ENCODE measurements around the gene RNF217. TPM values are rescaled to one million over a fixed set of nuclear protein-coding genes. Genes with fewer than 3 reads are reported as not detected.
"Not testable (repeated sequence)": the region's sequence is repeated elsewhere in the genome, so short reads cannot be mapped to it uniquely, and the experiment has no call there.

The RNF217 gene
- total RNA-seq, 1 experiment from 2014 or later = 4.4 TPM

DNA sequence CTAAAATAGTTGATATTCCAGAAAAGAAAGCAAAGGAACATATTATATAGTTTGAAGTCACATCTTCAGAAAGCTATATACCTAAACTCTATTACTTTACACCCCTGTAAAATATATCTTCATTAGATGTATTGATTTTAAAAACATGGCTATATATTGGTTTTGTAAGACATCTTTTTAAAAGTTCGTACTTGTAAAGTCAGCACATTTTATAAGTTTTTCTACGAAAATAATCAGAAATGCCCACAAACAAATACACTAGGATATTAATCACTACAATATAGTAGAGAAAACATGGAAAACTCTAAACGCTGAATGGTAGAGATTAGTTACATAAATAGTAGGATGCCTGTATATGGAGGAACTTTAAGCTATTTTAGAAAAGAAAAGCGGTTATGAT, 52.9 kb downstream of the RNF217 start:
- no peak for DNase-seq (ENCODE audit: low spot score)

DNA sequence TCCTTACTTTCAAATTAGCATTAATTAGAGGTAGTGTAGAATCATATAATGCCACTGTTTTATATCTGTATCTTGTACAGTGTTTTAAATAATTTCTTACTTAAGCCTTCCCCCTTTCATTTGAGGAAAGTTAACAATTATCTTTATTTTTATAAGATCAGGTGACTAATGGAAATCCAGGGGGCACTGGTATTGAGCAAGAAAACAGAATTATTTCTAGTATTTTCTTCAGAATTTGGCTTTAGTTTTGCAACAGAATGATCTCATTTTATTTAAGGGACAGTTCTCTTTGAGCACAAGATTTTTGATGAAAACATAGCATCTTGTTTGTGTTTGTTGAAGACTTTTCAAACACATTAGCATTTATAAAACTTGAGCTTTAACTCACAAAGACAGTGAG, 55.9 kb downstream of the RNF217 start:
- no peak for DNase-seq (ENCODE audit: low spot score)

DNA sequence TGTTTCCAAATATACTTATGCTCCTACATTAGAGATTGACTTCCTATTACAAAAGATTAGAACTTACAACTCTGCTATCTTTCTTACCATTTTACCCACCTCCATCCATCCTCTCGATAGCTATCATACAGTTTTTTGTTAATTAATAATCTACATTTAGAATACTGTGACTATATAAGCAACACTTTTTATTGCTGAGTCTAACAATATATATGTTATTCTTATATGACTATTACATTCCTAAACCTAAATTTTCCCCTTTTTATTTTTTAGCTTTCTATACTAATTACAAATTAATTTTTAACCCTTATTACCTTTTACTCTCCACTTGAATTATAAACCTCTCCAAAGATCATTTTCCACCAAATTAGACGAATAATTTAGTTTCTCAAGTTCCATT, 57.0 kb downstream of the RNF217 start:
- DNase-seq (ENCODE audit: low spot score) = no peak

DNA sequence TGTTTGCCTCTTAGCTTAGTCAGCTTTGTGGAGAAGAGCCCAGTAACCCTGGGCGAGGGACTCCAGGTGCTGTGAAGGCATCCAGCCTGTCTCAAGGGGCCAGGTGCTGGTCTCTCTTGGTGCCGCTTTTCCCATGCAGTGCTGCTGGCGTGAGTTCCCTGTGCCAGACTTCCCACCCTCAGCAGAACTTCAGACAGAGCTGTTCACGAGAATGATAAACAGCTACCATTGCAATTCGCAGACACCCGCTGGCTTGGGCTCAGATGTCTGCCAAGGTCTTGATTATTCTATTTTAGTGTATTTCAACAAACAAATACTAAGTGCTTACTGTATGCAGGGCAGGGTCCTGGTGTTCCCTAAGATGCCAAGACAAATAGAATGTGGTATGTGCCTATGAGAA, 57.7 kb downstream of the RNF217 start:
- no peak for DNase-seq (ENCODE audit: low spot score)

DNA sequence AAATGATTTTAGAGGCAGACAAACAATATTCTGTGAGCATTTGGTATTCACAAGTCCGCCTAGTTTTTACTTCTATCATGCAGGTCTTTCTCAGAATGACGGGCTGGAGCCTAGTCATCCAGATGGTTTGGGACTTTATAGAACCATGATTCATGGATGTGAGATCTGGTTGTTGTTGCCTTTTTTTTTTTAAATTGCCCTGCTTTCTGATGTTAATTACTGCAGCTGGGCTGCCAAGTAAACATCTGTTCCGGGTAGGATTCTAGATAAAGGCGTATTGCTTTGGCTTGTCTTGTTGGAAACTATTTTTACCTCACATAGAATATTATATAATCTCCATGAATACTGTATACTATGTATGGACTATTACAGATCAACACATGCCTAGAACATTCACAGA, 58.1 kb downstream of the RNF217 start:
- DNase-seq (ENCODE audit: low spot score) = no peak

DNA sequence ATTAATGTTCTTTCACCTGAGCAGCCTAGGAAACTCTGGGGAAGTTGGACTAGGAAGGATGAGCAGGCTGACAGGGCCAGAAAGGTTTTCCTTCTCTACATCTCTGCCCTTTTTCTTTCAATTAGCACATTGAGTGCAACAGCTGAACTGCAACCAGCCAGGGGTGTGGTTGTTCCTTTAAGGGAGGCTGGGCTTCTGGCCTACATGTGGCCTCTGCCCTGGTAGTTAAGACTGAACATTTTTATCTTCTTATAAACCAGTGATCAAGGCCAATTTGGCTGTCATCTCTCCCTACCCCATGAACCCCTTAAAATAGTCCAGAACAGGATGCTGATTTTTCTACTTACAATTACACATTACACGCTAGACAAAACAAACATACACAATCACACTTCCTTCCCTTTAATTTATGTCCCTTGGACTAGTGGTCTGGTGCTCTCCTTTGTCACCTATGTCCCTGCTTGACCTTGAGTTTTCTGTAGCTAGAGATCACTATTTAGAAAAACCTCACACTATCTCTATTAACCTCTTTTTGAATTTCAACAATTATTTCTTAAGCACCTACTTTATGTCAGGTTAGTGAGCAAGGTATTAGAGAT, 60.3 kb downstream of the RNF217 start:
- no peak for DNase-seq (ENCODE audit: low spot score)

DNA sequence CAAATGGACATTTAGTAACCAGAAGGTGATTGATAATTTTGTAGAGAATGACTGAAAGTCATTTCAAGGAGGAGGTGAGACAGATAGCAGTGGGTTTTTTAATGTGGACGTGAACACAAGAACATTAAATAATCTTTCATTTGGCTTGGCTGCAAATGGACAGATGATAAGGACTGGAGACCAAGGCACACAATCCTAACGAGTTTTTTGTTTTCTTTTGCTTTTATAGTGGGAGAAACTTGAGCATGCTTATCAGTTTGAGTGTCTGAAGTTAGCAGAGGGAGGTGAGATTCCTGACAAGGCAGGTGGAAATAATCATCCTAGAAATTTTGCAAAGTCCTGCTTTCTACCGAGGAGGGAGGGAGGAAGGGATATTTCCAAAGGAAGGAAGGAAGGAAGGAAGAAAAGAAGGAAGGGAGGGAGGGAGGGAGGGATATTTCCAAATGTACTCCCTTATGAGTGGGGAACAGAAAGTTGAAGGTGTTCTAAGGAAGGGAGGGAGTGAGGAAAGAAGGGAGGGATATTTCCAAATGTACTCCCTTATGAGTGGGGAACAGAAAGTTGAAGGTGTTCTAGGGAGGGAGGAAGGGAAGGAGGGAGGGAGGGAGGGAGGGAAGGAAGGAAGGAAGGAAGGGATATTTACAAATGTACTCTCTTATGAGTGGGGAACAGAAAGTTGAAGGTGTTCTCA, 63.1 kb downstream of the RNF217 start:
- DNase-seq (ENCODE audit: low spot score) = no peak

DNA sequence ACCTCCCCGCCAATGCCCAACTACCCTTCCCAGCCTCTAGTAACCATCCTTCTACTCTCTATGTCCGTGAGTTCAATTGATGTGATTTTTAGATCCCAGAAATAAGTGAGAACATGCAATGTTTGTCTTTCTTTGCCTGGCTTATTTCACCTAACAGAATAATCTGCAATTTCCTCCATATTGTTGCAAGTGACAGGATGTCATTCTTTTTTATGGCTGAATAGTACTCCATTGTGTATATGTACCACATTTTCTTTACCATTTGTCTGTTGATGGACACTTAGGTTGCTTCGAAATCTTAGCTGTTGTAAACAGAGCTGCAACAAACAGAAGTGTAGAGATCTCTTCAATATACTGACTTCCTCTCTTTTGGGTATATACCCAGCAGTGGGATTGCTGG, 65.0 kb downstream of the RNF217 start:
- no peak for DNase-seq (ENCODE audit: low spot score)

DNA sequence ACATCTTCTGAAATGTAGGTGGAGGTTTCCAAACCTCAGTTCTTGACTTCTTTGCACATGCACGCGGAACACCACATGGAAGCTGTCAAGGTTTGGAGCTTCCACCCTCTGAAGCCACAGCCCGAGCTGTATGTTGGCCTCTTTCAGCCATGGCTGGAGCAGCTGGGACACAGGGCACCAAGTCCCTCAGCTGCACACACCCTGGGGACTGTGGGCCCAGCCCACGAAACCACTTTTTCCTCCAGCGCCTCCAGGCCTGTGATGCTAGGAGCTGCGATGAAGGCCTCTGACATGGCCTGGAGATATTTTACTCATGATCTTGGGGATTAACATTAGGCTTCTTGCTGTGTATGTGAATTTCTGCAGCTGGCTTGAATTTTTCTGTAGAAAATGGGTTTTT, 68.7 kb downstream of the RNF217 start:
- DNase-seq (ENCODE audit: low spot score) = no peak

DNA sequence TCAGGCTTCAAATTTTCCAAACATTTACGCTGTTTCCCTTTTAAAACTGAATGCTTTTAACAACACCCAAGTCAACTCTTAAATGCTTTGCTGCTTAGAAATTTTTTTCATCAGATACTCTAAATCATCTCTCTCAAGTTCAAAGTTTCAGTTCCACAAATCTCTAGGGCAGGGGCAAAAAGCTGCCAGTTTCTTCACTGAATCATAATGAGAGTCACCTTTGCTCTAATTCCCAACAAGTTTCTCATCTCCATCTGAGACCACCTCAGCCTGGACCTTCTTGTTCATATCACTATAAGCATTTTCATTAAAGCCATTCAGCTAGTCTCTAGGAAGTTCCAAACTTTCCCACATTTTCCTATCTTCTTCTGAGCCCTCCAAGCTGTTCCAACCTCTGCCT, 69.1 kb downstream of the RNF217 start:
- no peak for DNase-seq (ENCODE audit: low spot score)

DNA sequence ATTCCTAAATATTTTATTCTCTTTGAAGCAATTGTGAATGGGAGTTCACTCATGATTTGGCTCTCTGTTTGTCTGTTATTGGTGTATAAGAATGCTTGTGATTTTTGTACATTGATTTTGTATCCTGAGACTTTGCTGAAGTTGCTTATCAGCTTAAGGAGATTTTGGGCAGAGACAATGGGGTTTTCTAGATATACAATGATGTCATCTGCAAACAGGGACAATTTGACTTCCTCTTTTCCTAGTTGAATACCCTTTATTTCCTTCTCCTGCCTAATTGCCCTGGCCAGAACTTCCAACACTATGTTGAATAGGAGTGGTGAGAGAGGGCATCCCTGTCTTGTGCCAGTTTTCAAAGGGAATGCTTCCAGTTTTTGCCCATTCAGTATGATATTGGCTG, 72.7 kb downstream of the RNF217 start:
- not testable (repeated sequence) for DNase-seq (ENCODE audit: low spot score)

DNA sequence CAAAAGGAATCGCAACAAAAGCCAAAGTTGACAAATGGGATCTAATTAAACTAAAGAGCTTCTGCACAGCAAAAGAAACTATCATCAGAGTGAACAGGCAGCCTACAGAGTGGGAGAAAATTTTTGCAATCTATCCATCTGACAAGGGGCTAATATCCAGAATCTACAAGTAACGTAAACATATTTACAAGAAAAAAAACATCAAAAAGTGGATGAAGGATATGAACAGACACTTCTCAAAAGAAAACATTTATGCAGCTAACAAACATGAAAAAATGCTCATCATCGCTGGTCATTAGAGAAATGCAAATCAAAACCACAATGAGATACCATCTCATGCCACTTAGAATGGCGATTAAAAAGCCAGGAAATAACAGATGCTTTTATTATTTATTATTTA, 74.2 kb downstream of the RNF217 start:
- DNase-seq (ENCODE audit: low spot score) = not testable (repeated sequence)

DNA sequence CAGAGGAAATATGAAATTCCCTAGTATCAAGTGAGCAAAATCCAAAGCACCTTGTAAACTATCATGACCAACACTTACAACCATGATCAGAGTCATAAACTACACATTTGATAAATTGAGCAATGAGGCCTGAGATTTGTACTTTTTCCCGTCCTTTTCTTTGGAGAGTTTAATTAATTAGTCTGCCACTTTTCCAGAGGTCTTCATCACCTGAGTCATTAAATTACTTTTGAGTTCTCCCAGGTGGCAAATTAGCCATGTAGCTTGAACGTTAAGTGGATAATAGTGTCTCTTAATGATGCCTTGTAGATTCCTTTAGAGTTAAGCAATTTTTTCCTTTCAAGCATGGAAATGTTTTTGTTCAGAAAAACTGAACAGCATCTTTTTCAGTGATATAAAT, 75.6 kb downstream of the RNF217 start:
- DNase-seq (ENCODE audit: low spot score) = no peak

DNA sequence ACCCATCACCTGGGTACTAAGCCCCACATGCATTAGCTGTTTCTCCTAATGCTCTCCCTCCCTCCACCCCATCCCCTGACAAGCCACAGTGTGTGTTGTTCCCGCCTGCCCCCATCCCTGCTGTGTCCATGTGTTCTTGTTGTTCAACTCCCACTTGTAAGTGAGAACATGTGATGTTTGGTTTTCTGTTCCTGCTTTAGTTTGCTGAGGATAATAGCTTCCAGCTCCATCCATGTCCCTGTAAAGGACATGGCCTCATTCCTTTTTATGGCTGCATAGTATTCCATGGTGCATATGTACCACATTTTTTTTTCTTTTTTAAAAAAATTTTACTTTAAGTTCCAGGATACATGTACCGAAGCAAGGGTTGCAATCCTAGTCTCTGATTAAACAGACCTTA, 76.7 kb downstream of the RNF217 start:
- DNase-seq (ENCODE audit: low spot score) = no peak

DNA sequence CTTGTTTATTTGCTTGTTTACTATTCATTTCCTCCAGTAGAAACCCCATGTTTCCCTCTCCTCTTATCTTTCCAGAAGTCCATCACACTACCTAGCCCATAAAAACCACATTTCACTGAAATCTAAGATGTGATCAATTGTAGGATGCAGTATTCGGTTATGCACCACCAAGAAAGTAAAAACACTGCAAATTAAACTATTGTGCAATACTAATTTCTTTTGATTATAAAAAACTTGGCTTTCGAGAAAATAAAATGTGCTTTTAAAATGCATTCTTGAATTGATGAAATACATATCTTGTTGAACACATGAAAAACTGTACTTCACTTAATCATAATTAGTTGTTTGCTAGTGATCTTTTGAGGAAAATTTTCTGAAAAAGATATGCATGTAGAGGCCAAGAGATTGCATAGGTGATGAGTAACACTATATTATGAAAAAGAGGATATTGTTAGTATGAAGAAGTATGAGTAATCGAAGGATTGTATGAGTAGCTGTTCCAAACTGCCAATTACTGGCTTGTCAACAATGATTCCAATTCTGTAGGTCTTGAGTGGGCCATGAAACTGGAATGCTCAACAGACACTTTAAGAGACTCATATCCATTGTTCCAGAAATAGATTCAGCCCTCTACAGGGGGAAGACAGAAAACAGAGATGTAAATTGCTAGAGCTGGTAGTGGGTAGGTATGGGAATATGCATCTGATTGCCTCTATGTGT, 79.7 kb downstream of the RNF217 start:
- DNase-seq (ENCODE audit: low spot score) = peak; percentile 3

DNA sequence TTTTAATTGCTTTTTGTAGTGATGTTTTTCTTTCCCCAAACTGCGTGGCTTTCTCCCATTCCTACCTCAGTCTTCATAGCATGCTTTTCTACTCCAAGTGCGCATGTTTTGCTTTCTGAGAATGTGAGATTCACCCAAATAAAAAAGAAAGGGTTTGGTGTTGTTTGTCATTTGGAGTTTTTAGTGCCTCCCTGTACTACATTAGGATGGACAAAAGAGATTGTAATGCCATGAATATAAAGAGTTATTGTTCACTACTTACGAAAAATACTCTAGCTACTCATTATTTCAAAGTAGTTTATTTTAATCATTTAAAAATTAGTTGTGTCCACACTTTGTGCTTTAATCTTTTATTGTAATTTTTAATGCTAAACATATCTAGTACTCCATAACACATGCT, 81.8 kb downstream of the RNF217 start:
- no peak for DNase-seq (ENCODE audit: low spot score)

DNA sequence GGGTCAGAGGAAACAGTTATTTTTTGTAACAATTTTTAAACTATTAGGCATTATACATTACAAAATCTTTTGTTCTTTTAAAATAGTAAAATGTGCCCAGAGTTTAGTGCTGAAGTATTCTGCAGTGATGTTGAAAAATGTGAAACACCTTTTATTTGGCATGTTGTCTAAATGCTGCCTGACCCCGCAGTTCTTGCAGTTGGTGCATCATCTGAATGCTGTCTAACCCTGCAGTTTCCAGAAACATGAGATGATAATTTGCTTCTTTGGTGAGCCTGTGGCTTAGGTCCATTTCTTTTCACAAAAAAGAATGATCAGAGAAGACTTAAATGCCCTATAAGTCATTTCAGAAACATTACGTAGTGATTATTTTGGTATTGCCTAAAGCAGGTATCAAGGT, 82.4 kb downstream of the RNF217 start:
- DNase-seq (ENCODE audit: low spot score) = no peak

DNA sequence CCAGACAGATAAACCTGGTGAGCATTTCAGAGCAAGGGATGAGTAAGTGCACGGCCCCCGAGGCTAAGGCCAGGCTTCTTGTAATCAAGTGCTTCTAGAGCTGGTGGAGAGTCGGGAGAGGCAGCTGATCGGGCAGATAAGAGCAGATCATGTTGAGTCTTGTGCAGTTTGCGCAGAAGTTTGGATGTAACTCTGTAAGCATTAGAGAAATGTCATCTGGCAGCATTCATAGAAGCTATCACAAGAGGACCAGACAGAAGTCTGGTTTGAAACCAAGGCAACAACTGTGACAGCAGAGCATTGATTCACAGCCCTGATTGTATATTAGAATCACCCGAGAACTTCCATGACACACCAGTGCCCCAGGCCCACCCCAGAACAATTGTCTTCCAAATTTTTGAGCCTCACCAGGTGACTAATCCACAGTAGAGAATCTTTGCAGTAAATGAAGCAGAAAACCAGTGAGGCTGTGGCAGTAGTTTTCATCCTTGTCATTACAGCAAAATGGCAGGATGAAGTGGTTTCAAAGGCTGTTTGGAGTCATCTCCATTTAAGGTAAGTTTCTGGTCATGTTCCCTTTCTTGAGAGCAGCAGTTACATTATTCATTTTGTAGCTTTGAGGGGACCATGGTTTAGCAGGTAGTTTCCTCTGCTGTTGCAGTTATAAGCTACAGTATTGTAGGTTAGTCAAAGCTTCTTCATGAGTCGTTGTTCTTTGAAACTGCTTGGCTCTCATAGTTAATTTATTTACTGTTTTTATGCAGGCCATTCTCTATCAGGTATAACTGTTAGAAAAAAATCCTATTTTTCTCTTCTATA, 84.1 kb downstream of the RNF217 start:
- no peak for DNase-seq (ENCODE audit: low spot score)

DNA sequence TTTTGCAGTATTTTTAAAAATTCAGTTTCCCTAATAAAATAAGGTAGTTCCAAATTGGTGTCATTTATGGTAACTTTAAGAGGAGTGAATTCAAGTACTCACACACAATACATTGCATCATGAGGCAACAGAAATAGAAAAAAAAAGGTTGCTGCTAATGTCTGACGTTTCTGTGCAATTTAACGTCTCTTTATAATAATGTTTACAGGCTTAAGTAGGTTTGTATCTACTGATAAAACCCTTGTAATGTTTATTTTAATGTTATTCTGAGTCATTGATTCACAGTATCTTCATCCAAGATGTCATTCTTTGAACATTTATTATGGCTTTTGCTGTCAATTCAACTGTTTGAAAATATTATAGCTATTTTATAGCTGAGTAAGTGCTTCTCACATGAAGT, 86.0 kb downstream of the RNF217 start:
- no peak for DNase-seq (ENCODE audit: low spot score)

DNA sequence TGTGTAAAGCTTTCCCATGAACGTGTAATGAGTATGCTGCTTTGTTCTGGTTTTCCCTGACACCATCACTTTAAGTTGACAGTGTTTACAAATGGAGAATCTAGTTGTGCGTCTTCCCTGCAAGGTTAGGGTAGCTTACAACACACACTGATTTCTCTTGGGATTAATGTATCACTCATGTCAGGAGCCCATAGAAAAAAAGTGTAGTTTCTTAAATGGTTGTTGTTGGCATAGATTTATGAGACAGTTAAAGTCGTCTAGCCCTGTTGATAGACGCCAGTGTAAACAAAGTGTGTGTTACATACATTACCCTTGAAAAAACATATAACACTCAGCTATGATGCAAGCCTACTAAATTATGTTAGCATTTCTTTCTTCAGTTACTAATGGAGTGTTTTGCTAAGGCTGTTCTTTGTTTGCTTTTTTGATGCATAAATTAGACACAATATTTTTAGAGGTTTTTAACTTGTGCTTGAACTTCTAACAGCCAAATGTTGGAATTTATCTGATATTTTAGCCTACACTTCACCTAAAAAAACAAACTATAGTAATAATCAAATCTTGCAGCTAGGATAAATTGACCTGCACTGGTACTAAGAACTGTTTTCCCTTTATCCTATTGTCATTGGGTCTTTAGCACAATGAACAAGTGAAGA, 88.6 kb downstream of the RNF217 start:
- DNase-seq (ENCODE audit: low spot score) = no peak

DNA sequence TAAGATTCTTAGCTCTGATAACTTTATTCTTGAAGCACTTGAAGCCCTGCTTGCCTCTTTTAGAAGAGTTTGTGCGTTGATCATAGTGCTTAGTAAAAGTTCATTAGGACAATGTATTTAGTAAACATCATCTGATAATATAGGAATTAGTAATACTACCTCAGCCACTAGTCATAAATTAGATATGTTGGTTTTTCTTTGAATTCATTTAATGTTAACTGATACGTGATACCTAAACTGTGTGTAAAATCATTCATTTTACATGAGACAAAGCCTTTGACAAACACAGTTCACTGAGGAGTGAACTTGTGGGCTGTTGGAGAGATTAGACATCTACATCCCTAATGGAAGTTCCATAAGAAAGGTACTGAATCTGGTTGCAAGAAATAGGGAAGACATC, 91.6 kb downstream of the RNF217 start:
- DNase-seq (ENCODE audit: low spot score) = no peak

DNA sequence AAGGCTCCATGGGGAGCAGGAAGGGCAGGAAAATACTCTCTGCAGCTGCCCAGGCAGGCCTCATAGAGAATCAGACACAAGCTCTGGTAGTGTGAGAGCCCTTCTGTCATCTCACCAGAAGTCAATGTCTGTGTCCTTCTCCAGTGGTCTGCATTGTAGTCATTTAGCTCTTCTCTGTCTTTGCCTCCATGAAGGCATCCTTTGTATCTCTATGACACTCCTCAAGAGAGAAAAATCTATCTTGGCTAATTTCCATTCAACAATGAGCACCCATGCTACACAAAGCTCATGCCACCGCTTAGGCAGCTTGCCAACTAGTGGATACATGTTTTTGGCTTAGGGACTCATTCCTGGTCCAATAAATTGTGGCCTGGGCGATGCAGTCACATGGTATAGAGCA, 92.1 kb downstream of the RNF217 start:
- no peak for DNase-seq (ENCODE audit: low spot score)
